Measurements from ENCODE around the gene KLHL22.

Gene KLHL22

DNA sequence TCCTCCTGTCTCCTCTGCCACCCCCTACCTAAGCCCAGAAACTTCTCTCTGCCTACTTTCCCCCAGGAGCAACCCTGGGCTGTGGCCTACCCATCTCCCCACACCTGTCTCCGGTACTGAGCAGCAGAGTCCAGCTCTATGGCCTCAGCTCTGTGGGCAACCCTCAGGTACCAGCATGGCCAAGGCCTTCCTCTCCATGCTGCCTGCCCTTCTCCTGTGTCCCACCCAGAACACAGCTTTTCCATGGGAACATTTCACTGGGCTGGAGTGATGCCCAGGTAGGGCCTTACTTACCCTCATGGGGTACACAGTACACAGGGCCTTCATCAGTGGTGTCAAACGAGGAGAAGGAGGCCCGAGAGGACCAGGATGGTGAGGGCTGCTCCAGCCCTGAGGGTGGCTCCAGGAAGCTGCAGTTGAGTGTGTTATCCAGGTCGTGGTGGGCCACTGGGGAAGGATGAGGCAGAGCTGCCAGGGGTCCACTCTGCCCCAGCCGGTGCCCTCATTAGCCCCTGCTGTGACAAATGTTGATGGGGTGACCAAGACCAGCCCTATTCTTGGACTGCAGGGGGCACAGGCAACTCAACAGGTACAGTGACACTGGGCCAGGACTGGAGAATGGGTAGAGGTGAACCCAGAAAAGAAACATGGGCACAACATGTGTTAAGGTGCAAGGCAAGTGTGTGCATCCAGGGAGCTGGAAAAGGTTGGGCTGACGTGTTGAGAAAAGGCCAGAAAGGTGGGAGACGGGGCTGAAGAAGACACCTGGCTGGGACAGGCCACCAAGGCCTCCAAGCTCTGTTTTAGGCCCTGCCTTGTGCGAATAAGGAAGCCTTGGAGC, 68.3 kb downstream of the KLHL22 start:
- ChIA-PET POLR2A (no interaction called here), CTCF (interaction anchor here (0.8 to 1.7 kb wide), 2 partner anchors 9 to 176 kb away, joined by 3 to 11 read pairs; no protein-coding TSS in a partner anchor)
- TF ChIP-seq, protein P1, sequence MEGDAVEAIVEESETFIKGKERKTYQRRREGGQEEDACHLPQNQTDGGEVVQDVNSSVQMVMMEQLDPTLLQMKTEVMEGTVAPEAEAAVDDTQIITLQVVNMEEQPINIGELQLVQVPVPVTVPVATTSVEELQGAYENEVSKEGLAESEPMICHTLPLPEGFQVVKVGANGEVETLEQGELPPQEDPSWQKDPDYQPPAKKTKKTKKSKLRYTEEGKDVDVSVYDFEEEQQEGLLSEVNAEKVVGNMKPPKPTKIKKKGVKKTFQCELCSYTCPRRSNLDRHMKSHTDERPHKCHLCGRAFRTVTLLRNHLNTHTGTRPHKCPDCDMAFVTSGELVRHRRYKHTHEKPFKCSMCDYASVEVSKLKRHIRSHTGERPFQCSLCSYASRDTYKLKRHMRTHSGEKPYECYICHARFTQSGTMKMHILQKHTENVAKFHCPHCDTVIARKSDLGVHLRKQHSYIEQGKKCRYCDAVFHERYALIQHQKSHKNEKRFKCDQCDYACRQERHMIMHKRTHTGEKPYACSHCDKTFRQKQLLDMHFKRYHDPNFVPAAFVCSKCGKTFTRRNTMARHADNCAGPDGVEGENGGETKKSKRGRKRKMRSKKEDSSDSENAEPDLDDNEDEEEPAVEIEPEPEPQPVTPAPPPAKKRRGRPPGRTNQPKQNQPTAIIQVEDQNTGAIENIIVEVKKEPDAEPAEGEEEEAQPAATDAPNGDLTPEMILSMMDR (IDR thresholded peaks at IDR 0.05; ENCODE audit: insufficient read depth, low read length, missing control alignments) = no peak
- no peak for DNase-seq (ENCODE audit: low read depth, low spot score)
- H3K4me3 ChIP-seq (ENCODE audit: low read depth, low read length) = no peak overlapping the region

DNA sequence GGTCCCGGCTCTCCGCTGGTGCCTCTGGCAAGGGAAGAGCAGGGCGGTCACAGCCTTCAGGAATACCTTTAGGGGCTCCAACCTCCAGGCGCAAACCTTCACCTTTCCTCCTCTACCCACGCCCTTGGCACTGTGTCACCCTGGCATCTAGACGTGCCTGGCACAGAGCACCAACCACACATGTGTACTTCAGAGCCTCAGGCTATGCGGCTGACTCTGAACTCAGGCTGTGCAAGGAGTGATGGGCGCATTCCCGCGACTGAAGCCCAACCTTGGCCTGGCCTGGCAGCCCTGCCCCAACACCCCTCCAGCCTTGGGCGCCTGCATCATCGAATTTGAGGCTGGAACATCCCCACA, 69.4 kb downstream of the KLHL22 start:
- TF ChIP-seq, protein P1 (IDR thresholded peaks at IDR 0.05; ENCODE audit: insufficient read depth, low read length, missing control alignments) = no peak
- POLR2A ChIA-PET = interaction anchor here (0.7 kb wide), 1 partner anchor 16 kb away, joined by 3 read pairs; no protein-coding TSS in a partner anchor
- CTCF ChIA-PET = interaction anchor here (0.8 to 1.7 kb wide), 2 partner anchors 8 to 177 kb away, joined by 3 to 11 read pairs; no protein-coding TSS in a partner anchor
- no peak overlapping the region for H3K4me3 ChIP-seq (ENCODE audit: low read depth, low read length)
- no peak for DNase-seq (ENCODE audit: low read depth, low spot score)

DNA sequence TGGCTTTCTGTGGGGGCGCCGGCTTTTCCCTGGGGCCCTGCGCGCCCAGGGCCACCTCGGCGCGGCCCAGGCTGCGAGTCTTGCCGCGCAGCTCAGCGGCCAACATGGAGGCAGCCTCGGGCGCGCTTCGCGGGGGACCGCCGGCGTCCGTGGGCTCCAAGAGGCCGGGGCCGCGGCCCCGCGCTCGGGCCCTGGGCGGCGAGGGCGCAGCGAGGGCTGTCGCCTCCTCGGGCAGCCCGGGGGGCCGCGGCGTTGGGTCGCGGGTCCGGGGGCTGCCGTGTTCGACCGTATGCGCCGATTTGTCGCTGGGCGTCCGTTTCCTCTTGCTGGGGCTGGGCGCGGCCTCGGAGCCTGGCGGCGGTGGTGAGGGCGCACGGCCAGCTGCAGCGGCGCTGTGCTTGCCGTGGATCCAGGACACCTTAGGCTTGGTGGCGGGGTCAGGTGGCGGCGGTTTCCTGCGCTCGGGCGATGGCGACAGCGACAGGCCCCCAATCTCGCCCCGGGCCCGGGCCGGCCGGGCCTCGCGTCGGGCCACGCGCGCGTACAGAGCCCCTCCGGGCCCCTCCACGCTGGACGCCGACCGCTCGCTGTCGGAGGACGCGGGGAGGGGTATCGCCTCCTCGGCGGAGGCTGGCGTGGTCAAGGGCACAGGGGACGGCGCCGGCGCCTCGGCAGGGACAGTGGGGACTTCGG, 69.9 kb downstream of the KLHL22 start:
- TF ChIP-seq, protein P1 (IDR thresholded peaks at IDR 0.05; ENCODE audit: insufficient read depth, low read length, missing control alignments) = no peak
- POLR2A ChIA-PET = no interaction called here
- DNase-seq (ENCODE audit: low read depth, low spot score) = no peak
- CTCF ChIA-PET = no interaction called here
- H3K4me3 ChIP-seq (ENCODE audit: low read depth, low read length) = no peak overlapping the region

DNA sequence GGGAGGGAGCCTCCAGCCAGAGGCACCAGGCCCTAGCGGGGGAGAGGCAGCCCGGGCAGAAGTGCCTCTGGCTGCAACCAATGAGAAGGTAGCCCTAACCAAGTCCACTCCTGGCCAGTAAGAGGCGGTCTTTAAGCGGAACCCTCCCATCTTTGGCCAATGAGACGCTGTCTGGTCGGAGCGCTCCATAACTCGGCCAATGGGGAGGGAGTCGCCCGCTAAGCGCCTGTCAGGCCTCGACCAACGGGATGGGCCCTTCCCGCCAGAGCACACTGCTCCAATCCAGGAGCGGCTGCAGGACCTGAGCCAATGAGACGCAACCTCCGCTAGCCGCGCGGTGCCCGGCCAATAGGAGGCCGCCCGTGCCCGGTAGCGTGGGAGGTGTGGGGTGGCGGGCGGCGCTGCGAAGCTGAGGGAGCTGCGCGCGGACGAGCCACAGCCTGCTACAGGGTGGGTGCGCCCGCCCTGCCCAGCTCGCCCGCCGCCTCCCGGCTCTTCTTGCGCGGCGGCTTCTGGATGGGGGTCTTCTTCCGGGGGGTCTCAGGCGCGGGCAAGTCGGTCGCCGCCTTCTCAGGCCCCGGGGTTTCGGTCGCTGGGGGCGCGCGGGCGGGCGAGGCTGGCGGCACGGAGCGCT, 70.5 kb downstream of the KLHL22 start:
- POLR2A ChIA-PET = no interaction called here

DNA sequence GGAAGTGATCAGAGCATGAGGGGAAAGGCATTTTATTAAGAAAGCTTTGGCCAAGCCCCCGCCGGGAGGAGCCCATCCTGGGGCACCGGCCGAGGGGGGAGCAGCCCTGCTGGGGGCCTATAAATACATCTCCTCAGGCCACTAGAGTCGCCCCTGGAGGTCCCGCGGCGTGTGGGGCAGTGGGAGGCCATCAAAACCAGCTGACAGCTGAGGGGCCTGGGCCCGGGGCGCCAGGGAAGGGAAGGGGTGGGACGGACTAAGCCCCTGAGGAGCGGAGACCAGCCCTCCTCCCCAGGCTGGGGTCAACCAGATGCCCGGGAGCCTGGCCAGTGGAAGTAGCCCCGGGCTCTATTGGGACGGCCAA, 71.0 kb downstream of the KLHL22 start:
- POLR2A ChIA-PET = no interaction called here
- CTCF ChIA-PET = interaction anchor here (3.7 kb wide), 1 partner anchor 30 kb away, joined by 11 read pairs; no protein-coding TSS in a partner anchor
- TF ChIP-seq, protein P1 (IDR thresholded peaks at IDR 0.05; ENCODE audit: insufficient read depth, low read length, missing control alignments) = no peak
- no peak for DNase-seq (ENCODE audit: low read depth, low spot score)
- no peak overlapping the region for H3K4me3 ChIP-seq (ENCODE audit: low read depth, low read length)

More for the DNA sequence above, 70.5 kb downstream of the KLHL22 start:
- no peak overlapping the region for H3K4me3 ChIP-seq (ENCODE audit: low read depth, low read length)
- TF ChIP-seq, protein P1 (IDR thresholded peaks at IDR 0.05; ENCODE audit: insufficient read depth, low read length, missing control alignments) = no peak
- no peak for DNase-seq (ENCODE audit: low read depth, low spot score)
- CTCF ChIA-PET = no interaction called here
